Suprapubic skin (tissue), 4 donors: ENCODE measurements around the gene KCNH6.

Source experiments
- POLR2A ChIP-seq, 2 donors: fragments of 450-650 bp; IDR thresholded peaks; one replicate each; pipeline ENCODE4 v1.6.1; 2017; ENCODE audit warnings: antibody characterized with exemption in 2 of 2, mild to moderate bottlenecking in 2 of 2, moderate library complexity in 2 of 2
- POLR2AphosphoS5 ChIP-seq, 3 donors: sonication (generic); formaldehyde crosslinking; IDR thresholded peaks; one replicate each; pipeline ENCODE4 v1.6.1; 2017; ENCODE audit warnings: antibody characterized with exemption in 3 of 3

- no peak for TF ChIP-seq POLR2A (IDR thresholded peaks at IDR 0.05)
- no peak for TF ChIP-seq POLR2AphosphoS5 (IDR thresholded peaks at IDR 0.05)
Measured at GRCh38 chr17:63578769-63579111, 55.6 kb downstream of the KCNH6 start.
